ENCODE results near the gene PCDH9. TPM values are rescaled to one million over a fixed set of nuclear protein-coding genes. Genes with fewer than 3 reads are reported as not detected.

PCDH9 gene
- total RNA-seq, 6 experiments from 2014 or later = 1.6 to 3.9 (median 3.1) TPM

- H3K27ac ChIP-seq = no peak overlapping the region
- 38% methylated on average over 1 of the region's 1 CpG for WGBS (ENCODE audit: insufficient coverage, low coverage, low lambda C conversion rate, missing lambda C conversion rate)
- intact Hi-C loops (cut with DNase I) = no loop called here
- H3K27me3 ChIP-seq = no peaks in the 10 kb centered on the region
- H3K9me3 ChIP-seq = no peaks in the 10 kb centered on the region
- TF ChIP-seq POLR2A (IDR thresholded peaks at IDR 0.05) (no peak), CTCF (IDR thresholded peaks at IDR 0.05) (no peak)
- no peak overlapping the region for H3K4me3 ChIP-seq
- no peaks in the 10 kb centered on the region for H3K4me1 ChIP-seq
- H3K36me3 ChIP-seq = no peaks in the 10 kb centered on the region
- no peak for ATAC-seq
- DNase-seq = no peak
Observed at GRCh38 chr13:66530158-66530557, 700.0 kb downstream of the PCDH9 start.

- H3K4me3 ChIP-seq = no peak overlapping the region
- no peaks in the 10 kb centered on the region for H3K36me3 ChIP-seq
- DNase-seq = no peak
- 66% methylated on average over 2 of the region's 2 CpGs for WGBS (ENCODE audit: insufficient coverage, low coverage, low lambda C conversion rate, missing lambda C conversion rate)
- ATAC-seq = no peak
- intact Hi-C loops (cut with DNase I) = no loop called here
- H3K4me1 ChIP-seq = no peaks in the 10 kb centered on the region
- no peaks in the 10 kb centered on the region for H3K27me3 ChIP-seq
- H3K9me3 ChIP-seq = no peaks in the 10 kb centered on the region
- TF ChIP-seq CTCF (IDR thresholded peaks at IDR 0.05) = no peak
- TF ChIP-seq POLR2A (IDR thresholded peaks at IDR 0.05) = no peak
- H3K27ac ChIP-seq = no peak overlapping the region
Observed at GRCh38 chr13:66528944-66529576, 701.1 kb downstream of the PCDH9 start.

- intact Hi-C loops (cut with DNase I) = no loop called here
- ATAC-seq (no peak), DNase-seq (no peak)
- Histone ChIP-seq H3K4me3 (no peak overlapping the region), H3K4me1 (no peaks in the 10 kb centered on the region), H3K27me3 (no peaks in the 10 kb centered on the region), H3K27ac (no peak overlapping the region), H3K36me3 (no peaks in the 10 kb centered on the region), H3K9me3 (no peaks in the 10 kb centered on the region)
- 52% methylated on average over 5 of the region's 5 CpGs for WGBS (ENCODE audit: insufficient coverage, low coverage, low lambda C conversion rate, missing lambda C conversion rate)
- no peak for TF ChIP-seq POLR2A (IDR thresholded peaks at IDR 0.05)
- TF ChIP-seq CTCF (IDR thresholded peaks at IDR 0.05) = no peak
Observed at GRCh38 chr13:66528180-66528579, 702.0 kb downstream of the PCDH9 start.

- TF ChIP-seq CTCF (IDR thresholded peaks at IDR 0.05) (no peak), POLR2A (IDR thresholded peaks at IDR 0.05) (no peak)
- intact Hi-C loops (cut with DNase I) = no loop called here
- DNase-seq (no peak), ATAC-seq (no peak)
- H3K27me3 ChIP-seq = no peaks in the 10 kb centered on the region
- no peaks in the 10 kb centered on the region for H3K9me3 ChIP-seq
- H3K4me1 ChIP-seq = no peaks in the 10 kb centered on the region
- H3K4me3 ChIP-seq = no peak overlapping the region
- no peak overlapping the region for H3K27ac ChIP-seq
- H3K36me3 ChIP-seq = no peaks in the 10 kb centered on the region
- WGBS (ENCODE audit: insufficient coverage, low coverage, low lambda C conversion rate, missing lambda C conversion rate) = 54% methylated on average over 2 of the region's 2 CpGs
Observed at GRCh38 chr13:66520511-66521355, 709.4 kb downstream of the PCDH9 start.

Data from right lobe of liver (tissue), 6 donors.